Tibial nerve (tissue), 4 donors: ENCODE measurements around the gene STXBP4. TPM values are rescaled to one million over a fixed set of nuclear protein-coding genes. Genes with fewer than 3 reads are reported as not detected.
"Not testable (repeated sequence)": the region's sequence is repeated elsewhere in the genome, so short reads cannot be mapped to it uniquely, and the experiment has no call there.

ENCODE experiments used
- DNase-seq, 2 donors: peaks; one replicate each; pipeline ENCODE4 v3.0.0-alpha.2; 2019; ENCODE audit warnings: low spot score in 2 of 2
- H3K27ac ChIP-seq, 4 donors: fragments of 200-600 bp; sonication (generic) in 3 of 4; one replicate each; pipeline ENCODE4 v1.5.1; 2017 to 2019; ENCODE audit warnings: mild to moderate bottlenecking in 1 of 4
- H3K27me3 ChIP-seq, 2 donors: fragments of 200-600 bp; sonication (generic) in 1 of 2; one replicate each; pipeline versions ENCODE4 v1.5.1 to v1.6.0; 2017 to 2019
- H3K36me3 ChIP-seq, 3 donors: fragments of 200-600 bp; sonication (generic); one replicate each; pipeline ENCODE4 v1.5.1; 2018 to 2019
- H3K4me1 ChIP-seq, 4 donors: fragments of 200-600 bp; sonication (generic) in 3 of 4; one replicate each; pipeline ENCODE4 v1.5.1; 2017 to 2019
- H3K4me3 ChIP-seq, 4 donors: fragments of 200-600 bp; sonication (generic) in 3 of 4; one replicate each; pipeline ENCODE4 v1.5.1; 2017 to 2019; ENCODE audit warnings: mild to moderate bottlenecking in 1 of 4, moderate library complexity in 1 of 4
- H3K9me3 ChIP-seq, 4 donors: fragments of 200-600 bp; sonication (generic) in 3 of 4; one replicate each; pipeline ENCODE4 v1.5.1; 2017 to 2019
- CTCF ChIP-seq, 5 experiments: fragments of 200-600 bp in 3 of 5; fragments of 450-650 bp in 2 of 5; sonication (generic) in 3 of 5; IDR thresholded peaks; one replicate each; pipeline ENCODE4 v1.5.1; 2016 to 2019; ENCODE audit warnings: antibody characterized with exemption in 5 of 5, mild to moderate bottlenecking in 3 of 5, moderate library complexity in 2 of 5
- EP300 ChIP-seq, 2 donors: sonication (generic); formaldehyde crosslinking; IDR thresholded peaks; one replicate each; pipeline ENCODE4 v1.6.1; 2017; ENCODE audit warnings: antibody characterized with exemption in 2 of 2, mild to moderate bottlenecking in 1 of 2
- POLR2A ChIP-seq, 2 donors: fragments of 450-650 bp; IDR thresholded peaks; one replicate each; pipeline ENCODE4 v1.6.1; 2017; ENCODE audit warnings: antibody characterized with exemption in 2 of 2, mild to moderate bottlenecking in 2 of 2, moderate library complexity in 2 of 2
- WGBS, 2 donors: methylation state at CpG; one replicate each; pipeline ENCODE4 v1.1.5; 2018; 5-methylcytosine and 5-hydroxymethylcytosine counted together
- total RNA-seq, 4 donors: library from RNA; depleted of rRNA; stranded (reverse); fragments of >200 nt; gene quantifications; one replicate each; pipeline ENCODE4 v1.1.0, GENCODE V29; 2016

STXBP4 gene
- total RNA-seq, 4 donors from 2014 or later: 21.6 to 64.8 (median 28.2) TPM

DNA sequence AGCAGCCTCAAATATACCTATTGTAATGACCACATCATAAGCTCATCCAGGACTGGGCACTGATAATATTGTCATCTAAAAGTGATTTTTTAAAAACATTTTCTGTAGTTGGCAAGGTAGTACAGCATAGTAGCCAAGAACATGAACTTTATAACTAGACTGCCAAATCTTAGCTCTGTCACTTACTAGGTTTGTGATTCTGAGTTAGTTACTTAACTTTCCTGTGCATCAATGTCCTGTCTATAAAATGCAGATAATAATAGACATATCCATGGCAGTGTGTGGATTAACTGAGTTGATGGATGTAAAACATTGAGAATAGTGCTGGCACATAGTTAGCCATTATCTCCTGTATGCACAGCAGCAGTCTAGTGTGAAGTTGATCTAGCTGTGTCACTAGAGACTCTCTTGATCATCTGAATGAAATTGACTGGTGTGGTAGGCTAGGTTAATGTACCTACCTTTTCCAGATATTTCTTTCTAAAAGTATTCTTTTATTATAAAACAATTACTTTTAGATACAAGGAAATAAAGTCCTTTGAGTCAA lies 101.5 kb downstream of the STXBP4 start:
- no peak for TF ChIP-seq CTCF (IDR thresholded peaks at IDR 0.05)
- no peak for TF ChIP-seq EP300 (IDR thresholded peaks at IDR 0.05)
- no peak for TF ChIP-seq POLR2A (IDR thresholded peaks at IDR 0.05)
- Histone ChIP-seq H3K9me3 (no peaks in the 10 kb centered on the region), H3K27me3 (no peaks in the 10 kb centered on the region), H3K27ac (no peak overlapping the region), H3K4me1 (no peaks in the 10 kb centered on the region), H3K4me3 (no peak overlapping the region), H3K36me3 (peaks cover 0 to 10% (median 0%) of the 10 kb centered on the region in 3 donors)
- DNase-seq: no peak

DNA sequence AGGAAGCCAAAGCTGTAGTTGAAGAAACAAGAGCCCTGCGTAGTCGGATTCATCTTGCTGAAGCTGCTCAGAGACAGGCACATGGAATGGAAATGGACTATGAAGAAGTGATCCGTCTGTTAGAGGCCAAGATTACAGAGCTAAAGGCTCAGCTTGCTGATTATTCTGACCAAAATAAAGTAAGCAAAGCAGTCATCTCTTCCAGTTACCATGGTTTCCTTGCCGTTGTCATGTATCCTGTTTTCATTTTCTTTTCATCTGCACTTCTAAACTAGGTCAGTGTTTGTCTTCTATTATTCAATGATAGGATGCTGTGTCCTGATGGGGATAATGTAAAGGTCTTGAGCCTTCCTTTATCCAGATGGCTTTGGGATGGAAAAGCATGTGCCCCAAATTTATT lies 104.3 kb downstream of the STXBP4 start:
- Histone ChIP-seq H3K36me3 (peaks cover 0 to 15% (median 0%) of the 10 kb centered on the region in 3 donors), H3K4me3 (no peak overlapping the region), H3K27me3 (no peaks in the 10 kb centered on the region), H3K4me1 (no peaks in the 10 kb centered on the region), H3K9me3 (no peaks in the 10 kb centered on the region), H3K27ac (no peak overlapping the region)
- no peak for DNase-seq
- WGBS, 2 donors: 82% methylated on average over 4 of the region's 4 CpGs
- TF ChIP-seq CTCF (IDR thresholded peaks at IDR 0.05): no peak
- TF ChIP-seq POLR2A (IDR thresholded peaks at IDR 0.05): no peak
- TF ChIP-seq EP300 (IDR thresholded peaks at IDR 0.05): no peak

GRCh38 chr17:55073467-55073866 lies 104.9 kb downstream of the STXBP4 start:
- 95 to 97% methylated on average over 4 of the region's 4 CpGs for WGBS, 2 donors

GRCh38 chr17:55081559-55081958 lies 113.0 kb downstream of the STXBP4 start:
- 81 to 96% methylated on average over 1 of the region's 1 CpG for WGBS, 2 donors
- H3K36me3 ChIP-seq: peaks cover 0 to 34% (median 0%) of the 10 kb centered on the region in 3 donors
- DNase-seq: no peak
- no peaks in the 10 kb centered on the region for H3K4me1 ChIP-seq
- no peak for TF ChIP-seq CTCF (IDR thresholded peaks at IDR 0.05)
- no peak for TF ChIP-seq EP300 (IDR thresholded peaks at IDR 0.05)
- TF ChIP-seq POLR2A (IDR thresholded peaks at IDR 0.05): no peak
- no peaks in the 10 kb centered on the region for H3K9me3 ChIP-seq
- H3K27me3 ChIP-seq: no peaks in the 10 kb centered on the region
- H3K27ac ChIP-seq: no peak overlapping the region
- H3K4me3 ChIP-seq: no peak overlapping the region

More at GRCh38 chr17:55073467-55073866, 104.9 kb downstream of the STXBP4 start:
- peaks cover 0 to 18% (median 0%) of the 10 kb centered on the region in 3 donors for H3K36me3 ChIP-seq
- not testable (repeated sequence) for H3K27me3 ChIP-seq, H3K4me3 ChIP-seq, H3K9me3 ChIP-seq, H3K27ac ChIP-seq, H3K4me1 ChIP-seq, DNase-seq

DNA sequence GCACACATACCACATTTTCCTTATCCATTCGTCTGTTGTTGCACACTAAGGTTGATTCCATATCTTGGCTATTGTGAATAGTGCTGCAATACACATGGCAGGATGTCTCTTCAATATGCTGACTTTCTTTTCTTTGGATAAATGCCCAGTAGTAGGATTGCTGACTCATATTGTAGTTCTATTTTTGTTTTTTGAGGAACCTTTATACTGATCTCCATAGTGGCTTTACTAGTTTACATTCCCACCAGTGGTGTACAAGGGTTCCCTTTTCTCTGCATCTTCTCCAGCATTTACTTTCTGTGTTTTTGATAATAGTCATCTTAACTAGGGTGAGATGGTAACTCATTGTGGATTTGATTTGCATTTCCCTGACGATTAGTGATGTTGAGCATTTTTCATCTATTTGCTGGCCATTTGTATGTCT lies 118.1 kb downstream of the STXBP4 start:
- WGBS, 2 donors: 56 to 77% methylated on average over 2 of the region's 2 CpGs
- Histone ChIP-seq H3K36me3 (peaks cover 0 to 18% (median 0%) of the 10 kb centered on the region in 3 donors), H3K9me3 (no peaks in the 10 kb centered on the region), H3K4me1 (no peaks in the 10 kb centered on the region), H3K4me3 (no peak overlapping the region), H3K27ac (no peak overlapping the region), H3K27me3 (no peaks in the 10 kb centered on the region)
- no peak for DNase-seq
- TF ChIP-seq EP300 (IDR thresholded peaks at IDR 0.05) (no peak), POLR2A (IDR thresholded peaks at IDR 0.05) (no peak), CTCF (IDR thresholded peaks at IDR 0.05) (no peak)

GRCh38 chr17:55089256-55089655 lies 120.7 kb downstream of the STXBP4 start:
- Histone ChIP-seq H3K4me1 (no peaks in the 10 kb centered on the region), H3K36me3 (peaks cover 0 to 6% (median 0%) of the 10 kb centered on the region in 3 donors), H3K27me3 (no peaks in the 10 kb centered on the region), H3K9me3 (no peaks in the 10 kb centered on the region), H3K27ac (no peak overlapping the region), H3K4me3 (no peak overlapping the region)
- no peak for TF ChIP-seq CTCF (IDR thresholded peaks at IDR 0.05)
- TF ChIP-seq EP300 (IDR thresholded peaks at IDR 0.05): no peak
- no peak for TF ChIP-seq POLR2A (IDR thresholded peaks at IDR 0.05)
- WGBS, 2 donors: 91 to 94% methylated on average over 2 of the region's 2 CpGs
- DNase-seq: no peak
